DMS79 (cell line): ENCODE results near the gene FBP1.
"Not testable (repeated sequence)": the region's sequence is repeated elsewhere in the genome, so short reads cannot be mapped to it uniquely, and the experiment has no call there.

Source experiments
- DNase-seq: peaks from one replicate; lab custom pipeline; 2025; lab: John Stamatoyannopoulos, UW

The FBP1 gene

DNA sequence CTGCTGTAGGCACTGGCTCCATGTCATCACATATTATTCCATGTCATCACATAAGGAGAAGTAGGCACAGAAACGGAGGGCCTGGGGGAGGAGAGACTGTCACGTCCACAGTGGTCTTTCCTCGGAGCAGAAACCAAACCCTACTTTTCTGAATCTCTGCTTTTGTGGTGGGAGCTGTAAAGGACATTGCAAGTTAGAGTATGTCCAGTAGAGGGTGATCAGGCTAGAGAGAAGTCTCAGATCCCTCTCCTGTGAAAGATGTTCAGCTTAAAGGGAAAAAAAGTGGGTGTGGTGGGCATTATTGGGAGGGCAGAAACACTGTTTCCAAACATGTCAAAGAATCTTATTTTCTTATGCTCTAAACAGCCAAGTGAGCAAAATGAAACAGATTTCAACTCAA, 26.3 kb downstream of the FBP1 start:
- DNase-seq: no peak

DNA sequence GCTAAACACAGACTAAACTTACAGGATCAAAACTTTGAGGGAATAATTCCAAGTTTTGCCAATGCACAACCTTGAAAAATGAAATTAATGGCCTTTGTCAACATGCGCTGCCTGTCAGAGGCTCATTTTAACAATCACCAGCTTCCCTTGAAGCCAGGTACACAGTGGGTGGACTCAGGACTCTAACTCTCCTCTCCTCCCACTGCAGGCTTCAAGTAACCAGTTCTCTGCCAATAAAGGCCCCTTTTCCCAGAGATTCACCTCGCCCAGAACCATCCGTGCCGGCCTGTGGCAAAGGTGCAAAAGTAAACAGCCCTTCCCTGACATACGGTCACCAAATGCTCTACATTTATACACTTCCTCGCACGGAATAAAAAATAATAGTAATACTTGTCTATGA, 27.2 kb downstream of the FBP1 start:
- DNase-seq: no peak

DNA sequence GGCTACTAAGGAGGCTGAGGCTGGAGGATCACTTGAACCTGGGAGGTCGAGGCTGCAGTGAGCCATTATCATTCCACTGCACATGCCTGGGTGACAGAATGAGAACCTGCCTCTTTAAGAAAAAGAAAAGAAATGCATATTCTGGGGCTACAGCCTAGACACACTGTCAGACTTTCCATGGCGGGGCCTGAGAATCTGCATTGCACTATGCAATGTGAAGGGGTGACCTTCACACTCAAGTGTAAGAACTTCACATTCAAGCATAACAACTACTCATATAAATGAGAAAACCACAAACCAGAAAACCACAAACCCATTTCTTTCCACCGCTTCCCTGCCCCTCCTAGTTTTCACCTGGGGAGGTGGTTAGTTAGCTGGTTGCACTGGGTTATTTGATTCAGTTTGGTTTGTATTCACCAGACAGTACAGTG, 27.7 kb downstream of the FBP1 start:
- no peak for DNase-seq

DNA sequence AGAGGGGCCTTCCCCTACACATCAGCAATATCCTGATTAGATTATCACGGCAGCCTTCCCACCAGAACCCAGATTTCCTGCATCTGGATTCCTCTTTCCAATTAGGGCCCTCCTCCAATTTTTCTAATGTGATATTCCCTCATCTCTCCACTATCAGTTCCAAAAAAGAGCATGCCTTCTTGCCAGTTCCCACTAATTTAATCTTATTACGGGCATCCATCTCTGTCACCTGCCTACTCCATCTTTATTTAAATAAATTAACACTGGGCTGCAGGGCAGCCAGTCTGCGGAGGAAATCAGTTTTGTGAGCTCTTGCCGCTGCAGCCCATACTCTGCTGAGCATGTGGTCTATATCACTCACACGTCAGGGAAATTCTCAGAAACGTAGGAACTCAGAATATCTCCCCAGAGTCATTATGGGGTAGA, 29.1 kb downstream of the FBP1 start:
- no peak for DNase-seq

DNA sequence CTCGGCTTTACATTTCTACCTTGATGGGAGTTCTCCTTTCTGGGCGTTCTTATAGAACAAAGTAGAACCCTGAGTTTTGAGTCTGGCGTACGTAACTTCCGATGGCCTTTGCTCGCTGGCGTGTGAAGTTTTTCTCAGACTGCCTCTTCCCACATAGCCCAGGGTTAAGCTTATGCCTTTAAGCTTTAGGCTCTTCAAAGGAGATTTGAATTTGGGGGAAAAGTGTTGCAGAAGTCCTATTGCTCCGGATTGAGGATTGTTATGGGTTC, 32.0 kb downstream of the FBP1 start:
- DNase-seq: no peak

DNA sequence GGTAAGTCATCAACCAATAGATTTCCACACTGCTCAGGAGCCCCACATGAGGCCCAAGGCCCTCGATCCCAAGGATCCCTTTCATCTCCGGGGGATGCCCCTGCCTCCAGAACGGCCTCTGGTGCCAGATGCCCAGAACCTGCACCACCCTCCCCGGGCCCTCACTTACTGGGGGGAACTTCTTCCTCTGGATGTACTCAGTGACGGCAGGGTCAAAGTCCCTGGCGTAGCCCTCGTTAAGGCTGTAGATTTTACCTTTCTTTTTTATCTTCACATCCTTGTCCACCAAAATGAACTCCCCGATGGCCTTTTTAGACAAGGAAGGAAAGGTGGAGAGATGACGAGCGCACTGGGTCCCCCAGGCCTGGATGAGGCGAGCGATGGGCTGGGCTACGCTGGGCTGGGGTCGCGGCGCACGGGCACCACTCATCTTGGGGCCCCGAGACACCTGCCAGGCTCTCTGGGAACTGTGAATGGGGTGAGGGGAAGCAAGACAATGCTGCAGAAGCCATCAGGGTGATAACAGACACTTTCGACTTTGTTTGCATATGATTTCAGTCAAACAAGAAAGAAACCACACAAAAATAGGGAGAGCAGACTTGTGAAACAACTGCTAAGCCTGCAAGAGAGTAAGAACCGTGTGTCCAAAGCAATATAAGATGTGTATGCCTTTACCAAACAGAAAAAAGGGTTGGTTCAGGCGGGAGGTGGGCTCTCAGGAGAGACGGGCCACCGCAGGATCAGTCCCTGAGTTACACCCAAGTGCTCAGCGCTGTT, 32.5 kb downstream of the FBP1 start:
- no peak for DNase-seq

DNA sequence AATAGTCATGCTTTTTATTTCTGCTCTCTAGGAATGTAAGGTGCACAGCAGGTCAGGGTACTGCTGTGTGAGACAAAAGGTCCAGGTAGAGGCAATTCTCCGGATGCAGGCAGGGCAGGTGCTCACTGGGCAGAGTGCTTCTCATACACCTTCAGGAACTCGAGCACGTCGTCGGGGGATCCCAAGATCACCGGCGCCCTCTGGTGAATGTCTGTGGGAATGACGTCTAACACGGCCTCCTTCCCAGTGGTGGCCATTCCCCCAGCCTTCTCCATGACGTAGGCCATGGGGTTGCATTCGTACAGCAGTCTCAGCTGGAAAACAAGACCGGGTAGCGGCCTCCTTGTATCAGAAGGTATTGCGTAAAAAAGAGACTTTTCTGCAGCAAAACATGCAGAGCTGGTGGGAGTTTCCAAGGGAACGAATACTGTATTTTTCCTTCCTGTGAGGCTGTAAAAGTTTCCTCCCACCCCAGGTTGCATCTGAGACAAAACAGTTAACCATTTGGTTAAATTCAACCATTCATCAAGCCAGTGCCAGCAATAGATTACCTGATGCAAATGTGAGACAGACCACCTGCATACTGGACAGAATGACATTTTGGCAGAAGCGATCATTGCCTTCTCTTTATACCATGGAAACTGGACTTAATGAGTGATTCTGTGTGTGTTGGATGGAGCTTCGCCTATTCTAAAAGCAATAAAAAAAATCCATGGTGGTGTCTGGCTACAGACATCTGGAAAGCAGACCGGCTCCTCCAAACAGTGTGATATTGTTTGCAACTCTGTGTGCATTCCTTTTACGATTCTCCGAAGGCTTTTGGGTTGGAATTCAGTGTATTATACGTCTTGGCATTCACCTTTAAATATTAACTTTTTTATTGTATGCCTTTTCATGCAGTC, 35.8 kb downstream of the FBP1 start:
- DNase-seq: peak; percentile 25

DNA sequence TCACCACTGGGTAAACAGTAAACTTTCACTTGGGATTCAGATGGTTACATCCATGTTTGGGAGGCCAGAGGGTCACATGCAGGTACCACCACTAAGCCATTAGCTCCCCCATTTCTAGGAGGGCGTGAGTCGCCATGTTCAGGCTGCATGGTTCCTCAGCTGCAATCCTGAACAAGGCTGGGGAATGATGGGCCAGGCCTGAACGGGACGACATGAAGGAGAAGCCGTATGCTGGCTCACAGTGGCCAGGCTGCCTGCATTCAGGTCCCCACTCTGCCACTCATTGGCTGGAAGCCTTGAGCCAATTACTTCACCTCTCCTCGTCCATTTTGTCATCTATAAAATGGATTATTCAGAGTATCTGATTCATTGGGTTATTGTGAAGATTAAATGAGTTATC, 36.7 kb downstream of the FBP1 start:
- DNase-seq: no peak

DNA sequence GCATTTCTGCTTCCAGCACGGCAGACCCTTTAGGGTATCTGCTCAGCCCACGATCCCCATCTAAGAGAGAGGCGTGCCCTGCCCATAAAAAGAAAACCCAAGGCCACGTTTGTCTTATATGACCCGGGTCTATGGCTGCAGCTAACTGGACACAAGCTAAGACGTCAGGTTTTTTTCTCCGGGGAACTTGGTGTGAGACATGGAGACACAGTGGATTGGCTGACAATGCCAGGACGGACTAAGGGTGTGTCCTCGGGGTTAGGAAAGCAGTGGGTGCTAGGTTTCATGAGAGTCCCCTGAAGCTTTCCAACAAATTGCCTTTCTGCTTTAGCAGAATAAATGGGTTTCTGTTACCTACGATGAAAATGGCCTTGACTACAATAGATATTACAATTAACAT, 38.6 kb downstream of the FBP1 start:
- no peak for DNase-seq

DNA sequence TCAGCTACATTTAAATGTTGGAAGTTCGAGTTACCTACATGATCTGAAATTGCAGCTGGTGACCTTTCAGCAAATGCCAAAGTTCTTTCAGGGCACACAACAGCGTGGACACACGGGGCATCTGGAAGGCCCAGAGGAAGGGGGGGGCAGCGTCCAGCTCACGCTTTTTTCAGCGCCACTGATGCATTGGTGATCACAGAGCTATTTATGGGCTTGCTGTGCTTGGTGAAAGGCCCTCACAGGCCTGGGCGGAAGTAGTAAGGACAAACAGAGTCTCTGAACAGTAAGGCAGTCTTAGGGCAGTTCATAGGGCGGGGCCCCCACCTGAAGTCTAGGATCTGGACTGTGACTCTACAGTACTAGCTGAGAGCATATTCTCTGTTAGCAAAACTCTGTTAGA, 39.1 kb downstream of the FBP1 start:
- no peak for DNase-seq

DNA sequence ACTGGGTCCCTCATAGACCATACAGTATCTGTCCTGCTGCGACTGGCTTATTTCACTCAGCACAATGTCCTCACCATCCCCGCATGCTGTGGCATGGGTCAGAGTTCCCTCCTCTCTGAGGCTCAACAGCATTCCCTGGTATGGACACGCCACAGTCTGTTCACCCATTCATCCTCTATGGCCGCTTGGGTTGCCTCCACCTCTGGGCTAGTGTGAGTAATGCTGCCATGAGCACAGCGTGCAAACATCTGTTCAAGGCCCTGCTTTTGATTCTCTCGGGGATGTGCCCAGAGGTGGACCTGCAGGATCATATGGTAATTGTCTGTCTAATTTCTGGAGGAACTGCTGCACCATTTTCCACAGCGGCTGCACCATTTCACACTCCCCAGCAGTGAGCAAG, 40.2 kb downstream of the FBP1 start:
- no peak for DNase-seq

DNA sequence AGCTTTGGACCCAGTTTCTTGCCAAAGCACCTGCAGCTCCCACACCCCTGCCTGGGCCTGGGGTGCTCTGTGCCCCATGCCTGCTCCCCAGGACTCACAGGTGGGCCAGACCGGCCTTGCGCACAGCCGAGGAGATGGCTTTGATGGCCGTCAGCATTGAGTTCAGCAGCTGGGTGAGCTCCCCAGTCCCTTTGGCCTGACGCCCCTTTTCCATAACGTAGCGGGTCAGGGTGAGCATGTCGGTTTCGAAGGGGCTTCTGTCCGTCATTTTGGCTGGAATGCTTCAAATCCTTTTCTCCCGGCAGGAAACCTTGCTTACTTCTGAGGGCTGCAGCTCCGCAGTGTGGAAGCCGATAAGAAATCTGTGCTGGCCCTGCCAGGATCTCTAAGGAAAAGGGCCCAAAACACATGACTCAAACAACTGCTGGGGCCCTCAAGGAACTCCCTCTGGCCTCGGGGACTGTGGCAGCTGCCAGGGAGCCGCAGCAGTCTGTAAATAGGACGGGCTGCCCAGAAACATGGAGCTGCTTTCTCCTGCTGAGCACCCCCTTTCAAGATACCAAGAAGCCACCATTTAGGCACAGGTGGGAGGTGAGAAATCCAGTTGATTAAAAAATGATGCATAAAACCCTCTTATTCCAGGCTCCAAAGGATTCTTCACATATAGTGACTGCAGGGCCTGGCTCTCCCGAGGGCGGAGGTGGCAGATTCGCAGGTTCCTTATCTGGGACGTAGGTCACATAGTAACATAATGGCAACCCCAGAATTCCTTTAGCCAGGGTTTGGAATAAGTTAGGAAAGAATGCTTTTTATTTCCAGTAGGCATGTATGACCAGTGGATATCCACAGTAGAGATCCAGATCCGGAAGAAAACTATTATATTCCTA, 45.6 kb downstream of the FBP1 start, which contains the start of gene FBP2:
Gene FBP2, minus strand, starts transcription at position 366 of the 887 bp plus-strand sequence. Its CDS starts 98 bp downstream, at position 268.
- DNase-seq: no peak

DNA sequence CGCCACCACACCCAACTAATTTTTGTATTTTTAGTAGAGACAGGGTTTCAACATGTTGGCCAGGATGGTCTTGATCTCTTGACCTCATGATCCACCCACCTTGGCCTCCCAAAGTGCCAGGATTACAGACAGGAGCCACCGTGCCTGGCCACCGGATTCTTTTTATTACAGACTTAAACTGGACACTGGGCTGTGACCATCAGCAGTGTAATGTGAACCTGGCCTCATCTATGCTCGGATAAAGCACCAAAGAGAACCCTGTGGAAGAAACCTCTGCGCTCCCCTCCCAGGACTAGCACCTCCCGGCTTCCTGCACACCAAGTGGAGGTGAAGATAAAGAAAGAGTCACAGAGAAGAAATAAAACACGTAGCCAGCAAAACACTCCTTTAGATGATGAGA, 46.6 kb downstream of the FBP1 start:
- DNase-seq: not testable (repeated sequence)

DNA sequence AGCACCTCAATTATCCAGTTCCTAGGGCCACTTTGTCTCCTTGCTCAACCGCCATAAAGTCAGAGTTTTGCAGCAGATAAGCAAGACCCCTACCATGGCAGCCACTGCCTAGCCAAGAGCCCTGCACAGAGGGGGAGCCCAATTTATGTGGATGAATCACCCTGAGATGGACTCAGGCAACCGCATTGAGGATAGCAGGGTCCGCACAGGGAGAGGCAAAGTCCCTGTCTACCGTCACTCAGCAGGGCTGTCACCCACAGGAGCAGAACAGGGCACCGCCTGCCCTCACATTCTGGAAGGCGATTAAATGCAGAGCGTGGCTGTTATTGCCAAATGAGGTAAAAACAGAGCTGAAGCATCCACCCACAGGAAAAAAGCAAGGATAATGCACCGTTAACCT, 47.4 kb downstream of the FBP1 start:
- DNase-seq: no peak

DNA sequence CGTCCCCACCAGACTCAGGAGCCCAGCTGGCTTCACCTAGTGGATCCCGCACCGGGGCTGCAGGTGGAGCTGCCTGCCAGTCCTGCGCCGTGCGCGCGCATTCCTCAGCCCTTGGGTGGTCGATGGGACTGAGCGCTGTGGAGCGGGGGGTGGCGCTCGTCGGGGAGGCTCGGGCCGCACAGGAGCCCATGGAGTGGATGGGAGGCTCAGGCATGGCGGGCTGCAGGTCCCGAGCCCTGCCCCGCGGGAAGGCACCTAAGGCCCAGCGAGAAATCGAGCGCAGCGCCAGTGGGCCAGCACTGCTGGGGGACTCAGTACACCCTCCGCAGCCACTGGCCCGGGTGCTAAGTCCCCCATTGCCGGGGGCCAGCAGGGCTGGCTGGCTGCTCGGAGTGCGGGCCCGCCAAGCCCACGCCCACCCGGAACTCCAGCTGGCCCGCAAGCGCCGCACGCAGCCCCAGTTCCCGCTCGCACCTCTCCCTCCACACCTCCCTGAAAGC, 48.2 kb downstream of the FBP1 start:
- not testable (repeated sequence) for DNase-seq

DNA sequence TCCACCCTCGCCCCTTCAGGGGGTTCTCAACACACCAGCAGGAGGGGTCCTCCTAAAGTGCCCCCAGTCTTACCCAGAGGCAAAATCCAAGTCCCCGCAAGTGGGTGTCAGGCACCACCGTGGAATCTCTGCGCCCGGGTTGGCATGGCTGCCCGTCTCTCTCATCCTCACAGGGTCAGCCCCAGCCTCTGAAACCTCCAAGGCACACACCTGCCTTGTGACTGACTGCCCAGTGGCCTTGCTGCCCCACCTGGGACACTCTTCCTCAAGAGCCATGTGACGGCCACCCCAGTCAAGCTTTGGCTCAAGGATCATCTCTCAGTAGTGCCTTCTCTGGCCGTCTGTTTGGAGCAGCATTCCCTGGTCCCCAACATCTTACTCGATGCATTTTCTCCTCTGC, 50.6 kb downstream of the FBP1 start:
- no peak for DNase-seq

DNA sequence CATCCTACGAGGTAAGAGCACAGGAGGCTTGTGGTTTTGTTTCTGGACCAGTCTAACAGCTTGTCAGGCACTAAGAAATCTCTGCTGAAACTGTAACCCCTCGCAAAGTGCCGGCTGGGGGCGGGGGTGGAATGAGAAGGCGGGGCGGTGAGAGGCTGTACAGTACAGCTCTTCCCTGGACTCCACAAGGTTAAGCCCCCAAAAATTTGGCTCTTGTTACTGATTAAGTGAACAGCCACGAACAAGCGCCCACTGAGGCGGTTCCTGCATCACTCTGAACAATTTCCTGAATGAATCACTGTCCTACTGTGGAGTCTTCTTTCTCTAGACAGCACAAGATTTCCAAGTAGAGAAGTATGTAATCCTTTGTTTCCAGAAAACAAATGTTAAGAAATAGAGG, 52.5 kb downstream of the FBP1 start:
- no peak for DNase-seq

DNA sequence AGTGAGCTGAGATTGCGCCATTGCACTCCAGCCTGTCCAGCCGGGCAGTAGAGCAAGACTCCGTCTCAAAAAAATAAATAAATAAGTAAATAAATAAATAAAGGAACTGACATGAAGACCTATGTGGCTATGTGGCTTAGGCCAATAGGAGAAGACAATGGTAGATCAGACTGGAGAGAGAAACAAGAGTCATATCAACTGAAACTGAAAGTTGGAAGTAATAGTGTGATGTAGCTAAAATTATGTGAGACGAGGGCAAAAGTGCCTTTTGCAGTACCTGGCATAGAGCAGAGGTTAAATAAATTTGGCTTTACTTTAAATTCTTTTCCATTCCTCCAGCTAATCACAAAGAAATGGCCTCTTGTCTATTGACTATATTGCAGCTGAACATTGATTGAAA, 53.0 kb downstream of the FBP1 start:
- no peak for DNase-seq

DNA sequence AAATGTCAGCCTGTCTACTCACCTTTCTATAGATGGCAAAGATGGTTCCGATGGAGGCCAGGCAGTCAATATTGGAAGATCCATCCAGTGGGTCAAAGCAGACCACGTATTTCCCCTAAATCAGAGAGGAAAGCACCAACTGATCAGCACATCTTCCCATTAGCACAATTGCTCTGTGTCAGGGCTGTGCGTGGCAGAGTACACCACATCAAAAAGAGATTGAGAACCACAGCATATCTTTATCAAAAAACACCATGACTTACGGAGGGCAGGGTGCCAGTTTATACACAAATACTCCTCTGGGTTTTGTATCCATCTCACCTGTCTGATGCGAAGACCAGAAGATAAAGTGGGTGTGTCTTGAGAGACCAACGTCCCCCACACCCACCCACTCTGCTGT, 54.8 kb downstream of the FBP1 start:
- no peak for DNase-seq

DNA sequence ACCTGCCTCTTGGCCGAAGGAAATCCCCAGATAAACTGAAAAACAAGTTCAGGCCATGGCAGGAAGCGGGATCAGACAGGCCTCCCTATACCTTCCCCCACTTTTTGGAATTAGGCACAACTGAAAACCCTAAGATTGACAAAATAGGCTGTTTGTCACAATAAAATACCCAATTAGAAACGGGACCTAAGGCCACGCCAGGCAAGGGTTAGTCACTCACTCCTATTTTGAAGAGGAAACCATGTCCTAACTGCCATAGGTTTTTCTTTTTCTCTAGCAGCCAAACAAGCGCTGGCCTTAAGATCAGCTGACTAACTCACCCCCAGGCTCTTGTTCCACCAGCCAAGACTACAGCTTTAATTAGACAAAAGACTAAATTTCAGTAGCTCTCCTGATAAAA, 57.6 kb downstream of the FBP1 start:
- no peak for DNase-seq

DNA sequence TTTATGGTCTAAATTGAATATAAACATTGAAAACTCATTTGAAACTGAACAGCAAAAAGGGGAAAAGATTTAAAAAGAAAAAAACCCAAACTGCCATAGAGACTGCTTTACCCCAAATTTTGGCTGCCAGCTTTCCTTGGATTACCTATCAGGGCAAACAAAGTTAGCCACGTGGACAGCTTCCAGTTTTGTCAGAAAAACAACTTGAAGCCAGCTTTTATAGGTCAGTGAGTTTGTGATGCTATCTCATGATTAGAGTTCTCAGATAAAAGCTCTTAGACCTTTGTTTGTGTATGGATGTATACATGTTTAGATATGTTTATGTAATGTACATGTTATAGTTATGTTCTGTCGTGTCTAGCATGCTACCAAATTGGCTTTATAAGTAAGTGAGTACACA, 61.7 kb downstream of the FBP1 start:
- no peak for DNase-seq

DNA sequence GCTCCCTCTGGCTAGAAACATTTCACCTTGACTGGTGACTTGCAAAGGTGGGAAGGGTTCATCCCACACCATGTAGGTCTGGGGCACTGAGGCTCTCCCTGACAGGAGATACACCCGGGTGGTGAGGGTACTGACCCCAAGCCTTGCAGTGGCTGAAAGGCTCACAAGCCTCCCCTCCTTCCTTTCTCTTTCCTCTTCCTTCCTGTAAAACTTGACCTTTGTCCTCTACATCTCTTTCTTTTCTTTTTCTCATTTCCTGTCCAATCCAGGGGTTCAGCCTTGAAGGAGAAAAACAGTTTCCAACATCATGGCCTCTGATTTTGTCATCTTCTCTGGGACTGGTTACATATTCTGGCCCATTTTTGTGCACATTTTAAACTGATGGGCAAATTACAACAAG, 62.3 kb downstream of the FBP1 start:
- no peak for DNase-seq
